Right atrium auricular region (tissue), 2 donors: ENCODE data around the gene SPRR2F. TPM values are rescaled to one million over a fixed set of nuclear protein-coding genes. Genes with fewer than 3 reads are reported as not detected.

Source experiments
- DNase-seq: peaks from one replicate; pipeline ENCODE4 v3.0.0-alpha.2; 2019; ENCODE audit warnings: low spot score
- H3K27ac ChIP-seq, 2 donors: fragments of 200-600 bp; sonication (generic); 1 replicate in 1 of 2; 2 replicates in 1 of 2; pipeline ENCODE4 v1.5.1; 2016 to 2019
- H3K27me3 ChIP-seq, 2 donors: fragments of 200-600 bp; sonication (generic); one replicate each; pipeline versions ENCODE4 v1.5.1 to v1.6.0; 2017 to 2019
- H3K36me3 ChIP-seq: fragments of 200-600 bp; sonication (generic); one replicate; pipeline ENCODE4 v1.5.1; 2016
- H3K4me1 ChIP-seq, 2 donors: fragments of 200-600 bp; sonication (generic); one replicate each; pipeline versions ENCODE4 v1.5.1 to v1.6.0; 2017 to 2019
- H3K4me3 ChIP-seq, 2 donors: fragments of 200-600 bp; sonication (generic); 1 replicate in 1 of 2; 2 replicates in 1 of 2; pipeline ENCODE4 v1.5.1; 2017 to 2019; ENCODE audit warnings: mild to moderate bottlenecking in 1 of 2, moderate library complexity in 1 of 2
- H3K9me3 ChIP-seq, 2 donors: fragments of 200-600 bp; sonication (generic); one replicate each; pipeline ENCODE4 v1.5.1; 2019
- total RNA-seq, 2 donors: library from RNA; depleted of rRNA; stranded (reverse); fragments of >200 nt; gene quantifications; one replicate each; pipeline ENCODE4 v1.1.0, GENCODE V29; 2016
- TF ChIP-seq, protein P1 (sequence below), 2 donors: fragments of 200-600 bp; sonication (generic); IDR thresholded peaks; one replicate each; pipeline ENCODE4 v1.5.1; 2019; ENCODE audit warnings: antibody characterized with exemption in 2 of 2

The SPRR2F gene
- total RNA-seq, 2 donors from 2014 or later = 2.8 TPM; not detected in 1

DNA sequence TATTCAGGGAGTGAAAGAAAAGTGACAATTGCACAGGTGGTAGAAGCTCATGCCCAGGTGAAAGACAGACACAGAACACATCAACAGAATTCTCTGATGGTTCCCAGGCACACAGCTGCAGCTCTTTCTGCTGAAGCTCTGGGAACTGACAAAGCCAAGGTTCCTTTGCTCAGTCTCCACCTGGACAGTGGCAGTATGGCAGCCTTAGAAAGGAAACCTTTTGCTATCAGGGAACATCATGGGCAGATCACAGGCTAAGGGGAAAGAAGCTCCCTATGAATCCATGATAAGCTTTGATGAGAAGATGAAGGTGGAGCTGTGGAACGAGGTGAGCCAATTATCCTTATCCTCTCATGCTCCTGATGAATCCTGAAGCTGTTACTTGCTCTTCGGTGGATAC lies 43.1 kb downstream of the SPRR2F start:
- H3K4me3 ChIP-seq = no peak overlapping the region
- TF ChIP-seq, protein P1, sequence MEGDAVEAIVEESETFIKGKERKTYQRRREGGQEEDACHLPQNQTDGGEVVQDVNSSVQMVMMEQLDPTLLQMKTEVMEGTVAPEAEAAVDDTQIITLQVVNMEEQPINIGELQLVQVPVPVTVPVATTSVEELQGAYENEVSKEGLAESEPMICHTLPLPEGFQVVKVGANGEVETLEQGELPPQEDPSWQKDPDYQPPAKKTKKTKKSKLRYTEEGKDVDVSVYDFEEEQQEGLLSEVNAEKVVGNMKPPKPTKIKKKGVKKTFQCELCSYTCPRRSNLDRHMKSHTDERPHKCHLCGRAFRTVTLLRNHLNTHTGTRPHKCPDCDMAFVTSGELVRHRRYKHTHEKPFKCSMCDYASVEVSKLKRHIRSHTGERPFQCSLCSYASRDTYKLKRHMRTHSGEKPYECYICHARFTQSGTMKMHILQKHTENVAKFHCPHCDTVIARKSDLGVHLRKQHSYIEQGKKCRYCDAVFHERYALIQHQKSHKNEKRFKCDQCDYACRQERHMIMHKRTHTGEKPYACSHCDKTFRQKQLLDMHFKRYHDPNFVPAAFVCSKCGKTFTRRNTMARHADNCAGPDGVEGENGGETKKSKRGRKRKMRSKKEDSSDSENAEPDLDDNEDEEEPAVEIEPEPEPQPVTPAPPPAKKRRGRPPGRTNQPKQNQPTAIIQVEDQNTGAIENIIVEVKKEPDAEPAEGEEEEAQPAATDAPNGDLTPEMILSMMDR (IDR thresholded peaks at IDR 0.05) = no peak
- no peaks in the 10 kb centered on the region for H3K9me3 ChIP-seq
- no peak for DNase-seq
- no peak overlapping the region for H3K27ac ChIP-seq
- H3K36me3 ChIP-seq = no peaks in the 10 kb centered on the region
- H3K4me1 ChIP-seq = no peaks in the 10 kb centered on the region
- no peaks in the 10 kb centered on the region for H3K27me3 ChIP-seq

Other genes with a start within 250 kb of the SPRR2F start
- gene SMCP, start 235.2 kb downstream of the SPRR2F start, total RNA-seq = not detected
- not detected for gene IVL, start 205.0 kb downstream of the SPRR2F start, total RNA-seq
- not detected for gene SPRR5, start 166.3 kb downstream of the SPRR2F start, total RNA-seq
- not detected for gene SPRR4, start 142.9 kb downstream of the SPRR2F start, total RNA-seq
- gene SPRR1A, start 129.4 kb downstream of the SPRR2F start, total RNA-seq = not detected
- gene SPRR3, start 111.8 kb downstream of the SPRR2F start, total RNA-seq = not detected
- not detected for gene SPRR1B, start 82.3 kb downstream of the SPRR2F start, total RNA-seq
- not detected for gene SPRR2D, start 72.4 kb downstream of the SPRR2F start, total RNA-seq
- gene SPRR2A, start 56.0 kb downstream of the SPRR2F start, total RNA-seq = not detected
- gene SPRR2B, start 41.9 kb downstream of the SPRR2F start, total RNA-seq = not detected
- not detected for gene SPRR2E, start 19.0 kb downstream of the SPRR2F start, total RNA-seq
- not detected for gene SPRR2G, start 37.4 kb upstream of the SPRR2F start, total RNA-seq
- not detected for gene LELP1, start 89.9 kb upstream of the SPRR2F start, total RNA-seq
- gene PRR9, start 104.1 kb upstream of the SPRR2F start, total RNA-seq = 1 to 10 TPM; 1.2 to 1.9 TPM
- gene LORICRIN, start 146.2 kb upstream of the SPRR2F start, total RNA-seq = not detected
- gene PGLYRP3, start 199.4 kb upstream of the SPRR2F start, total RNA-seq = not detected
- gene PGLYRP4, start 235.3 kb upstream of the SPRR2F start, total RNA-seq = not detected
- 100 to 1,000 TPM in 1 of 2 donors, 10 to 100 TPM in 1; 65.7 to 199 TPM for gene S100A9, start 244.3 kb upstream of the SPRR2F start, total RNA-seq